NCI-H2107 treated with DMSO at 0.1 percent for 48 hours (cell line): ENCODE data around the gene CNTD1.

Source experiments
- DNase-seq: peaks from one replicate; lab custom pipeline; 2025; ENCODE audit not compliant: unreplicated experiment; lab: John Stamatoyannopoulos, UW

The CNTD1 gene

GRCh38 chr17:42803074-42803883 is 4.6 kb downstream of the CNTD1 start:
- no peak for DNase-seq

GRCh38 chr17:42804918-42805367 is 6.3 kb downstream of the CNTD1 start:
- DNase-seq, result no peak

- DNase-seq, result no peak
Observed at GRCh38 chr17:42806249-42806648, 7.6 kb downstream of the CNTD1 start.

GRCh38 chr17:42809250-42809649 is 10.6 kb downstream of the CNTD1 start:
- no peak for DNase-seq

- DNase-seq, result peak; percentile 29
Observed at GRCh38 chr17:42814633-42815399, 16.2 kb downstream of the CNTD1 start.

GRCh38 chr17:42817866-42818265 is 19.2 kb downstream of the CNTD1 start:
- DNase-seq, result no peak

GRCh38 chr17:42818379-42818778 is 19.7 kb downstream of the CNTD1 start:
- DNase-seq, result no peak

GRCh38 chr17:42819939-42820535 is 21.4 kb downstream of the CNTD1 start:
- peak; percentile 39 for DNase-seq

GRCh38 chr17:42821176-42821575 is 22.5 kb downstream of the CNTD1 start:
- no peak for DNase-seq

GRCh38 chr17:42827472-42827871 is 28.8 kb downstream of the CNTD1 start:
- DNase-seq, result no peak

GRCh38 chr17:42830971-42831370 is 32.3 kb downstream of the CNTD1 start:
- no peak for DNase-seq

GRCh38 chr17:42832213-42832933 is 33.7 kb downstream of the CNTD1 start:
- DNase-seq, result no peak

GRCh38 chr17:42832934-42833766 is 34.5 kb downstream of the CNTD1 start, which contains the start of gene PSME3:
Gene PSME3 (plus strand): TSS chr17:42833397. CDS start chr17:42833632, 235 bp downstream.
- peak; percentile 62 for DNase-seq

GRCh38 chr17:42833767-42834422 is 35.2 kb downstream of the CNTD1 start:
- no peak for DNase-seq

- DNase-seq, result no peak
Observed at GRCh38 chr17:42835732-42836131, 37.1 kb downstream of the CNTD1 start.

GRCh38 chr17:42841975-42842685 is 43.5 kb downstream of the CNTD1 start:
- no peak for DNase-seq

- peak; percentile 34 for DNase-seq
Observed at GRCh38 chr17:42843358-42843934, 44.8 kb downstream of the CNTD1 start.

GRCh38 chr17:42844271-42844670 is 45.6 kb downstream of the CNTD1 start, which contains the start of gene AOC2:
Gene AOC2 (plus strand): TSS chr17:42844580. CDS start chr17:42844627, 47 bp downstream.
- no peak for DNase-seq
